Kidney (tissue), 14 donors: ENCODE data around the gene ADAM21. TPM values are rescaled to one million over a fixed set of nuclear protein-coding genes. Genes with fewer than 3 reads are reported as not detected.
"Not testable (repeated sequence)": the region's sequence is repeated elsewhere in the genome, so short reads cannot be mapped to it uniquely, and the experiment has no call there.

Experiments used
- DNase-seq, 5 donors: peaks; one replicate each; pipeline ENCODE4 v3.0.0-alpha.2; 2013 to 2020
- FAIRE-seq: peaks from 2 replicates; lab custom pipeline; 2012; peaks lifted over from hg19 to GRCh38; lab: Jason Lieb, UNC
- H3K27ac ChIP-seq, 2 donors: one replicate each; pipeline ENCODE4 v1.7.0; 2013; ENCODE audit warnings: low read depth in 2 of 2, low read length in 2 of 2, inconsistent platforms in 1 of 2
- H3K27me3 ChIP-seq: one replicate; pipeline ENCODE4 v1.7.1; 2013; ENCODE audit warnings: low read length, inconsistent platforms; ENCODE audit not compliant: control insufficient read depth, insufficient read depth
- H3K36me3 ChIP-seq, 3 donors: one replicate each; pipeline versions ENCODE4 v1.7.0 to v1.7.1; 2013; ENCODE audit warnings: low read length in 3 of 3, control low read depth in 1 of 3, inconsistent platforms in 1 of 3; ENCODE audit not compliant: insufficient read depth in 3 of 3, control insufficient read depth in 2 of 3
- H3K4me1 ChIP-seq, 3 donors: one replicate each; pipeline versions ENCODE4 v1.7.0 to v1.7.1; 2013; ENCODE audit warnings: low read length in 3 of 3, inconsistent platforms in 1 of 3, low read depth in 1 of 3; ENCODE audit not compliant: control insufficient read depth in 2 of 3, insufficient read depth in 2 of 3
- H3K4me3 ChIP-seq, 3 donors: one replicate each; pipeline versions ENCODE4 v1.7.0 to v1.8.1; 2013; ENCODE audit warnings: low read length in 3 of 3, control low read depth in 1 of 3, inconsistent platforms in 1 of 3
- H3K9ac ChIP-seq, 3 donors: one replicate each; pipeline versions ENCODE4 v1.7.0 to v1.7.1; 2013; ENCODE audit warnings: low read length in 3 of 3, control low read depth in 1 of 3, inconsistent platforms in 1 of 3
- H3K9me3 ChIP-seq, 3 donors: one replicate each; pipeline versions ENCODE4 v1.7.0 to v1.7.1; 2013; ENCODE audit warnings: low read length in 3 of 3, control low read depth in 1 of 3, inconsistent platforms in 1 of 3; ENCODE audit not compliant: control insufficient read depth in 2 of 3, insufficient read depth in 1 of 3
- CTCF ChIP-seq: IDR thresholded peaks from 3 replicates; pipeline ENCODE4 v1.5.1; 2012; ENCODE audit warnings: mild to moderate bottlenecking, moderate library complexity, borderline replicate concordance; ENCODE audit not compliant: insufficient read depth; ENCODE audit errors: extremely low read depth
- intact Hi-C: fragments of 100-400 bp; cut with DNase I; formaldehyde crosslinking; loops from one replicate; pipeline ENCODE4 v1.11.1; 2022
- polyA plus RNA-seq: library from polyadenylated mRNA; stranded (reverse); fragments of 350-450 nt; fragmentation: Illumina TruSeq; extraction: RNeasy Lipid Tissue Mini Kit (QIAGEN cat#74804); gene quantifications from one replicate; pipeline ENCODE4 v1.2.3, GENCODE V29; 2014; ENCODE audit warnings: low read depth, low replicate concordance; ENCODE audit not compliant: insufficient read depth
- total RNA-seq: library from RNA; stranded (reverse); fragmentation: NEBNext Ultra II Directional; extraction: Animal tissue kit (Norgen Biotek cat#: 25700); gene quantifications from one replicate; pipeline ENCODE4 v1.2.1, GENCODE V29; 2021
- donor health status: control.
- donor health status: control.
- donor health status: control.
- donor health status: control.
- donor health status: control.
- donor health status: DM: yes; HTN: yes; CAD: no.
- donor health status: Normal renal cell carcinoma (clear cell type).

The ADAM21 gene
- total and polyA plus RNA-seq, 2 donors from 2014 or later = 0.13 to 0.28 TPM

DNA sequence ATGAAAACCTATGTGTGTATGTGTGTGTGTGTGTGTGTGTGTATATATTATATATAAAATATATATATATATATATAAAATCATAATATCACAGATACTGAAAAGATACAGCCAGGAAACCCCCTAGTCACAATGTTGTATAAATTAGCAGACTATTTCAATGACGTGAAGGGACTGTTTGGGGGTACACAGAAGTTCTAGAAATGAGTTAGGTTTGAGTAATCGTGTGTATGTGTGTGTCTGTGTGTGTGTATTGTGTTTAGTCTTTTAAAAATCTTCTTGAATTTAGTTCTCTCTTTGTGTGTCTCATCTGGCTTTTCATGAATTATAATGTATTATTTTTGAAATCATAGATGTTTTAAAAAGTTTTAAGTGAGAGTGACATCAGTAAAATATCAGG is 21.9 kb downstream of the ADAM21 start:
- Histone ChIP-seq H3K27ac (no peak overlapping the region), H3K9ac (no peak overlapping the region), H3K36me3 (no peaks in the 10 kb centered on the region), H3K4me1 (no peaks in the 10 kb centered on the region), H3K27me3 (no peaks in the 10 kb centered on the region), H3K9me3 (no peaks in the 10 kb centered on the region), H3K4me3 (no peak overlapping the region)
- no peak for TF ChIP-seq CTCF
- intact Hi-C loops = no loop called here
- DNase-seq = no peak
- FAIRE-seq = no peak

GRCh38 chr14:70475459-70475858 is 23.5 kb downstream of the ADAM21 start:
- H3K9ac ChIP-seq, H3K27ac ChIP-seq, H3K27me3 ChIP-seq, H3K4me1 ChIP-seq, intact Hi-C loops, H3K9me3 ChIP-seq, FAIRE-seq, DNase-seq, H3K36me3 ChIP-seq, H3K4me3 ChIP-seq: not testable (repeated sequence)

- H3K4me1 ChIP-seq, H3K9me3 ChIP-seq, H3K9ac ChIP-seq, H3K27ac ChIP-seq, intact Hi-C loops, FAIRE-seq, H3K4me3 ChIP-seq, H3K36me3 ChIP-seq, DNase-seq, H3K27me3 ChIP-seq: not testable (repeated sequence)
Observed at GRCh38 chr14:70477356-70478105, 25.6 kb downstream of the ADAM21 start.

DNA sequence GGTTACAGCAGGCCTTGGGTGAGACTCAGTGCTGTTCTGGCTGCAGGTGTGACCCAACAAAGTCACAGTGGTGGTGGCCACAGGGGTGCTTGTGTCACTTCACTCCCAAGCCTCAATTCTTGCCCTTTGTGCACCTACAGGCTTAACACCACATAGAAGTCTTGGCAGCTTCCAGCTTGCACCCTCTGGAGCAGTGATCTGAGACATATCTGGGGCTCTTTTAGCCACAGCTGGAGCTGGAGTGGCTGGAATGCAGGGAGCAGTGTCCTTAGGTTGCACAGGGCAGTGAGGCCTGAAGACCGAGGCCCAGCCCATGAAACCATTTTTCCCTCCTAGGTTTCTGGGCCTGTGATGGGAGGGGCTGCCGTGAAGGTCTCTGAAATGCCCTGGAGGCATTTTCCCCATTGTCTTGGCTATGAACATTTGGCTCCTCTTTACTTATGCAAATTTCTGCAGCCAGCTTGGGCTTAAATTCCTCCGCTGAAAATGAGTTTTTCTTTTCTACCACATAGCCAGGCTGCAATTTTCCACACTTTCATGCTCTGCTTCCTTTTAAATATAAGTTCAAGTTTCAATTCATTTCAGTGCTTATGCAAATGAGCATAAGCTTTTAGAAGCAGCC is 37.7 kb downstream of the ADAM21 start:
- H3K36me3 ChIP-seq = no peaks in the 10 kb centered on the region

More for the DNA sequence above, 37.7 kb downstream of the ADAM21 start:
- H3K27ac ChIP-seq = no peak overlapping the region
- intact Hi-C loops = no loop called here
- no peak for TF ChIP-seq CTCF
- no peak overlapping the region for H3K9ac ChIP-seq
- no peak for FAIRE-seq
- H3K27me3 ChIP-seq = no peaks in the 10 kb centered on the region
- no peaks in the 10 kb centered on the region for H3K4me1 ChIP-seq
- peaks cover 0 to 13% (median 2%) of the 10 kb centered on the region in 3 donors for H3K9me3 ChIP-seq
- H3K4me3 ChIP-seq = no peak overlapping the region
- no peak for DNase-seq
